ENCODE measurements around the gene CALHM6. TPM values are rescaled to one million over a fixed set of nuclear protein-coding genes. Genes with fewer than 3 reads are reported as not detected.

CALHM6 gene
- total RNA-seq (2014; rRNA removed; shearing (Covaris generic)) (0.27 and 1.6 TPM in 2 replicates), polyA plus RNA-seq (2016; fragmentation: Nextera tagmentation; extraction: Ambion mirVana) (1.2 and 2.6 TPM in 2 replicates)
- long read RNA-seq: 0 reads

DNA sequence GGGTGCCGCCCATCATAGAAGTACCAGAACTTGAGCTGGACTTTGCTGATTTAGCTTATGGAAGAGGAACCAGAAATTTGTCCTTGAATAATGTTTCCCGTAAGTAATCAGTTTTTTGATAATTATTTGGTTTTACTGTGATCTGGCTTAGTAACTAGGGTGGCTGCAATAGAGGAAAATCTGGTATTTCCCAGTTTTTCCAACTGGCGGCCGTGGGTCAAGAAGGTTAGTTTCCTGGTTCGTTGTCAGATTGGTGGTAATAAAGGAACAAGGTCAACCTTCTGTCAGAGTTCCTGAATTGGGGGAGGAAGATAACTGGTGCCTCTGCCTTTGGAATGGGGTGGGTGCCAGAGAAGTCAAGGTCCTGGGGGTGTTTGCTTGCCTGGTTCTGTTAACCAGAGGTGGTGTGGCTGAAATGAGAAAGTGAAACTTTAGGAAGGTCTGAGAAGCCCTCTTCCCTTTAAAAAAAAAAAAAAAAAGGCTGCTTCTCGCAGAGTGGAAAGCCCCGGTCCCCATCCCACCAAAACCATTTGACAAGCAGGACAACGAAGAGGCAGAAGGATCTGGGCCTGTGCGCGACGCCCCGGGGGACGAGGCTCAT lies at the start of gene CALHM6:
CALHM6 (plus strand) TSS at position 45 of the 601 bp plus-strand sequence; CDS start at position 600, 555 bp downstream.
- H2AFZ ChIP-seq: peak within 1 kb of the TSS; percentile 93
- peaks cover 28% of the 10 kb centered on the region for H3K4me1 Mint-ChIP-seq
- H3K36me3 ChIP-seq (ENCODE audit: insufficient read depth): no peaks in the 10 kb centered on the region
- no peaks in the 10 kb centered on the region; the same call in 1 of the 2 replicates for H3K4me1 ChIP-seq (ENCODE audit: insufficient read depth)
- H3K27ac Mint-ChIP-seq: no peak within 1 kb of the TSS
- H3K27ac ChIP-seq (ENCODE audit: low read depth): no peak within 1 kb of the TSS
- peak within 1 kb of the TSS; percentile 82 for H3K4me2 ChIP-seq
- H3K79me2 ChIP-seq (replicated peaks; ENCODE audit: insufficient read depth): no peaks in the 10 kb centered on the region
- TF ChIP-seq, protein P1, sequence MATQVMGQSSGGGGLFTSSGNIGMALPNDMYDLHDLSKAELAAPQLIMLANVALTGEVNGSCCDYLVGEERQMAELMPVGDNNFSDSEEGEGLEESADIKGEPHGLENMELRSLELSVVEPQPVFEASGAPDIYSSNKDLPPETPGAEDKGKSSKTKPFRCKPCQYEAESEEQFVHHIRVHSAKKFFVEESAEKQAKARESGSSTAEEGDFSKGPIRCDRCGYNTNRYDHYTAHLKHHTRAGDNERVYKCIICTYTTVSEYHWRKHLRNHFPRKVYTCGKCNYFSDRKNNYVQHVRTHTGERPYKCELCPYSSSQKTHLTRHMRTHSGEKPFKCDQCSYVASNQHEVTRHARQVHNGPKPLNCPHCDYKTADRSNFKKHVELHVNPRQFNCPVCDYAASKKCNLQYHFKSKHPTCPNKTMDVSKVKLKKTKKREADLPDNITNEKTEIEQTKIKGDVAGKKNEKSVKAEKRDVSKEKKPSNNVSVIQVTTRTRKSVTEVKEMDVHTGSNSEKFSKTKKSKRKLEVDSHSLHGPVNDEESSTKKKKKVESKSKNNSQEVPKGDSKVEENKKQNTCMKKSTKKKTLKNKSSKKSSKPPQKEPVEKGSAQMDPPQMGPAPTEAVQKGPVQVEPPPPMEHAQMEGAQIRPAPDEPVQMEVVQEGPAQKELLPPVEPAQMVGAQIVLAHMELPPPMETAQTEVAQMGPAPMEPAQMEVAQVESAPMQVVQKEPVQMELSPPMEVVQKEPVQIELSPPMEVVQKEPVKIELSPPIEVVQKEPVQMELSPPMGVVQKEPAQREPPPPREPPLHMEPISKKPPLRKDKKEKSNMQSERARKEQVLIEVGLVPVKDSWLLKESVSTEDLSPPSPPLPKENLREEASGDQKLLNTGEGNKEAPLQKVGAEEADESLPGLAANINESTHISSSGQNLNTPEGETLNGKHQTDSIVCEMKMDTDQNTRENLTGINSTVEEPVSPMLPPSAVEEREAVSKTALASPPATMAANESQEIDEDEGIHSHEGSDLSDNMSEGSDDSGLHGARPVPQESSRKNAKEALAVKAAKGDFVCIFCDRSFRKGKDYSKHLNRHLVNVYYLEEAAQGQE (IDR thresholded peaks at IDR 0.05; ENCODE audit: unreplicated experiment): no peak
- TF ChIP-seq ZNF114 (CRISPR knock-in tag; IDR thresholded peaks at IDR 0.05) (no peak), EZH2phosphoT487 (IDR thresholded peaks at IDR 0.05; ENCODE audit: unreplicated experiment) (no peak), EZH2 (IDR thresholded peaks at IDR 0.05; ENCODE audit: low read depth, unreplicated experiment) (no peak), POLR2AphosphoS5 (IDR thresholded peaks at IDR 0.05; ENCODE audit: low read depth) (no peak), STAT1 (IDR thresholded peaks at IDR 0.05; ENCODE audit: unreplicated experiment) (no peak)
- TF ChIP-seq, protein P2, sequence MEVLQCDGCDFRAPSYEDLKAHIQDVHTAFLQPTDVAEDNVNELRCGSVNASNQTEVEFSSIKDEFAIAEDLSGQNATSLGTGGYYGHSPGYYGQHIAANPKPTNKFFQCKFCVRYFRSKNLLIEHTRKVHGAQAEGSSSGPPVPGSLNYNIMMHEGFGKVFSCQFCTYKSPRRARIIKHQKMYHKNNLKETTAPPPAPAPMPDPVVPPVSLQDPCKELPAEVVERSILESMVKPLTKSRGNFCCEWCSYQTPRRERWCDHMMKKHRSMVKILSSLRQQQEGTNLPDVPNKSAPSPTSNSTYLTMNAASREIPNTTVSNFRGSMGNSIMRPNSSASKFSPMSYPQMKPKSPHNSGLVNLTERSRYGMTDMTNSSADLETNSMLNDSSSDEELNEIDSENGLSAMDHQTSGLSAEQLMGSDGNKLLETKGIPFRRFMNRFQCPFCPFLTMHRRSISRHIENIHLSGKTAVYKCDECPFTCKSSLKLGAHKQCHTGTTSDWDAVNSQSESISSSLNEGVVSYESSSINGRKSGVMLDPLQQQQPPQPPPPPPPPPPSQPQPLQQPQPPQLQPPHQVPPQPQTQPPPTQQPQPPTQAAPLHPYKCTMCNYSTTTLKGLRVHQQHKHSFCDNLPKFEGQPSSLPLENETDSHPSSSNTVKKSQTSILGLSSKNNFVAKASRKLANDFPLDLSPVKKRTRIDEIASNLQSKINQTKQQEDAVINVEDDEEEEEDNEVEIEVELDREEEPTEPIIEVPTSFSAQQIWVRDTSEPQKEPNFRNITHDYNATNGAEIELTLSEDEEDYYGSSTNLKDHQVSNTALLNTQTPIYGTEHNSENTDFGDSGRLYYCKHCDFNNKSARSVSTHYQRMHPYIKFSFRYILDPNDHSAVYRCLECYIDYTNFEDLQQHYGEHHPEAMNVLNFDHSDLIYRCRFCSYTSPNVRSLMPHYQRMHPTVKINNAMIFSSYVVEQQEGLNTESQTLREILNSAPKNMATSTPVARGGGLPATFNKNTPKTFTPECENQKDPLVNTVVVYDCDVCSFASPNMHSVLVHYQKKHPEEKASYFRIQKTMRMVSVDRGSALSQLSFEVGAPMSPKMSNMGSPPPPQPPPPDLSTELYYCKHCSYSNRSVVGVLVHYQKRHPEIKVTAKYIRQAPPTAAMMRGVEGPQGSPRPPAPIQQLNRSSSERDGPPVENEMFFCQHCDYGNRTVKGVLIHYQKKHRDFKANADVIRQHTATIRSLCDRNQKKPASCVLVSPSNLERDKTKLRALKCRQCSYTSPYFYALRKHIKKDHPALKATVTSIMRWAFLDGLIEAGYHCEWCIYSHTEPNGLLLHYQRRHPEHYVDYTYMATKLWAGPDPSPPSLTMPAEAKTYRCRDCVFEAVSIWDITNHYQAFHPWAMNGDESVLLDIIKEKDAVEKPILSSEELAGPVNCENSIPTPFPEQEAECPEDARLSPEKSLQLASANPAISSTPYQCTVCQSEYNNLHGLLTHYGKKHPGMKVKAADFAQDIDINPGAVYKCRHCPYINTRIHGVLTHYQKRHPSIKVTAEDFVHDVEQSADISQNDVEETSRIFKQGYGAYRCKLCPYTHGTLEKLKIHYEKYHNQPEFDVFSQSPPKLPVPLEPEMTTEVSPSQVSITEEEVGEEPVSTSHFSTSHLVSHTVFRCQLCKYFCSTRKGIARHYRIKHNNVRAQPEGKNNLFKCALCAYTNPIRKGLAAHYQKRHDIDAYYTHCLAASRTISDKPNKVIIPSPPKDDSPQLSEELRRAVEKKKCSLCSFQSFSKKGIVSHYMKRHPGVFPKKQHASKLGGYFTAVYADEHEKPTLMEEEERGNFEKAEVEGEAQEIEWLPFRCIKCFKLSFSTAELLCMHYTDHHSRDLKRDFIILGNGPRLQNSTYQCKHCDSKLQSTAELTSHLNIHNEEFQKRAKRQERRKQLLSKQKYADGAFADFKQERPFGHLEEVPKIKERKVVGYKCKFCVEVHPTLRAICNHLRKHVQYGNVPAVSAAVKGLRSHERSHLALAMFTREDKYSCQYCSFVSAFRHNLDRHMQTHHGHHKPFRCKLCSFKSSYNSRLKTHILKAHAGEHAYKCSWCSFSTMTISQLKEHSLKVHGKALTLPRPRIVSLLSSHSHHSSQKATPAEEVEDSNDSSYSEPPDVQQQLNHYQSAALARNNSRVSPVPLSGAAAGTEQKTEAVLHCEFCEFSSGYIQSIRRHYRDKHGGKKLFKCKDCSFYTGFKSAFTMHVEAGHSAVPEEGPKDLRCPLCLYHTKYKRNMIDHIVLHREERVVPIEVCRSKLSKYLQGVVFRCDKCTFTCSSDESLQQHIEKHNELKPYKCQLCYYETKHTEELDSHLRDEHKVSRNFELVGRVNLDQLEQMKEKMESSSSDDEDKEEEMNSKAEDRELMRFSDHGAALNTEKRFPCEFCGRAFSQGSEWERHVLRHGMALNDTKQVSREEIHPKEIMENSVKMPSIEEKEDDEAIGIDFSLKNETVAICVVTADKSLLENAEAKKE (CRISPR knock-in tag; IDR thresholded peaks at IDR 0.05): no peak
- TF ChIP-seq, protein P3, sequence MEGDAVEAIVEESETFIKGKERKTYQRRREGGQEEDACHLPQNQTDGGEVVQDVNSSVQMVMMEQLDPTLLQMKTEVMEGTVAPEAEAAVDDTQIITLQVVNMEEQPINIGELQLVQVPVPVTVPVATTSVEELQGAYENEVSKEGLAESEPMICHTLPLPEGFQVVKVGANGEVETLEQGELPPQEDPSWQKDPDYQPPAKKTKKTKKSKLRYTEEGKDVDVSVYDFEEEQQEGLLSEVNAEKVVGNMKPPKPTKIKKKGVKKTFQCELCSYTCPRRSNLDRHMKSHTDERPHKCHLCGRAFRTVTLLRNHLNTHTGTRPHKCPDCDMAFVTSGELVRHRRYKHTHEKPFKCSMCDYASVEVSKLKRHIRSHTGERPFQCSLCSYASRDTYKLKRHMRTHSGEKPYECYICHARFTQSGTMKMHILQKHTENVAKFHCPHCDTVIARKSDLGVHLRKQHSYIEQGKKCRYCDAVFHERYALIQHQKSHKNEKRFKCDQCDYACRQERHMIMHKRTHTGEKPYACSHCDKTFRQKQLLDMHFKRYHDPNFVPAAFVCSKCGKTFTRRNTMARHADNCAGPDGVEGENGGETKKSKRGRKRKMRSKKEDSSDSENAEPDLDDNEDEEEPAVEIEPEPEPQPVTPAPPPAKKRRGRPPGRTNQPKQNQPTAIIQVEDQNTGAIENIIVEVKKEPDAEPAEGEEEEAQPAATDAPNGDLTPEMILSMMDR (conservative IDR thresholded peaks at IDR 0.05; ENCODE audit: low read depth in 2 of 2): no peak
- peak within 1 kb of the TSS; percentile 56 for H3K4me3 ChIP-seq
- H3K9me3 Mint-ChIP-seq: no peaks in the 10 kb centered on the region
- no peaks in the 10 kb centered on the region for H3K36me3 Mint-ChIP-seq (ENCODE audit: low read depth)
- H3K27me3 ChIP-seq (ENCODE audit: insufficient read depth): peaks cover 48% of the 10 kb centered on the region
- ATAC-seq (no peak), DNase-seq (ENCODE audit: low spot score) (no peak)
- no peaks in the 10 kb centered on the region; the same call in 1 of the 2 replicates for H4K20me1 ChIP-seq (replicated peaks; ENCODE audit: insufficient read depth)
- peak within 1 kb of the TSS; percentile 66 for H3K4me3 Mint-ChIP-seq
- peaks cover 26% of the 10 kb centered on the region for H3K27me3 Mint-ChIP-seq (ENCODE audit: insufficient read depth, low read depth, poor library complexity)
- H3K9me2 ChIP-seq (ENCODE audit: insufficient read depth): no peaks in the 10 kb centered on the region
- H3F3A ChIP-seq (replicated peaks; ENCODE audit: low read depth): peaks cover 4% of the 10 kb centered on the region
